Right lobe of liver (tissue), 6 donors: ENCODE measurements around the gene ZNF223. TPM values are rescaled to one million over a fixed set of nuclear protein-coding genes. Genes with fewer than 3 reads are reported as not detected.

Experiments used
- ATAC-seq, 4 donors: fragments of 200-7000 bp; cut with Tn5 transposase; one replicate each; pipeline ENCODE4 v1.9.1; 2020; ENCODE audit warnings: mild to moderate bottlenecking in 4 of 4, moderate library complexity in 4 of 4
- DNase-seq, 3 donors: peaks; one replicate each; pipeline ENCODE4 v3.0.0-alpha.2; 2020
- H3K27ac ChIP-seq, 3 donors: fragments of 200-600 bp; one replicate each; pipeline ENCODE4 v1.8.0; 2022
- H3K27me3 ChIP-seq, 2 donors: fragments of 200-600 bp; one replicate each; pipeline ENCODE4 v1.8.0; 2022
- H3K36me3 ChIP-seq, 4 donors: fragments of 200-600 bp; sonication (generic) in 1 of 4; one replicate each; pipeline versions ENCODE4 v1.5.1 to v1.8.0; 2017 to 2022; ENCODE audit warnings: control low read depth in 1 of 4
- H3K4me1 ChIP-seq, 4 donors: fragments of 200-600 bp; sonication (generic) in 1 of 4; one replicate each; pipeline versions ENCODE4 v1.5.1 to v1.8.0; 2017 to 2022; ENCODE audit warnings: control low read depth in 1 of 4
- H3K4me3 ChIP-seq, 3 donors: fragments of 200-600 bp; one replicate each; pipeline ENCODE4 v1.8.0; 2022
- H3K9me3 ChIP-seq, 4 donors: fragments of 200-600 bp; sonication (generic) in 1 of 4; one replicate each; pipeline versions ENCODE4 v1.5.1 to v1.8.0; 2017 to 2022; ENCODE audit warnings: control low read depth in 1 of 4
- CTCF ChIP-seq, 4 donors: fragments of 200-600 bp in 3 of 4; fragments of 450-650 bp in 1 of 4; IDR thresholded peaks; one replicate each; pipeline versions ENCODE4 v1.5.1 to v1.8.0; 2016 to 2022; ENCODE audit warnings: antibody characterized with exemption in 4 of 4, mild to moderate bottlenecking in 2 of 4
- POLR2A ChIP-seq: fragments of 450-650 bp; IDR thresholded peaks from one replicate; pipeline ENCODE4 v1.6.1; 2017; ENCODE audit warnings: antibody characterized with exemption, mild to moderate bottlenecking
- WGBS: methylation state at CpG from one replicate; pipeline ENCODE4 v1.1.6; 2018; ENCODE audit warnings: low coverage, low lambda C conversion rate; ENCODE audit not compliant: insufficient coverage; ENCODE audit errors: missing lambda C conversion rate; 5-methylcytosine and 5-hydroxymethylcytosine counted together
- intact Hi-C, 2 donors: fragments of 100-400 bp; cut with DNase I; formaldehyde crosslinking; loops; one replicate each; pipeline versions ENCODE4 v1.11.2 to v1.14.1; 2022
- total RNA-seq, 6 experiments: library from RNA; depleted of rRNA in 2 of 6; stranded (reverse); fragments of >200 nt in 2 of 6; fragmentation: NEBNext Ultra II Directional in 3 of 6; extraction: Animal tissue kit (Norgen Biotek cat#: 25700) in 3 of 6; gene quantifications; one replicate each; pipeline versions ENCODE4 v1.1.0 to v1.2.4, GENCODE V29; 2016 to 2023
- donor health status: DM: no; HTN: yes; CAD: no.
- donor health status: DM: no; HTN: no; CAD: no.
- donor health status: DM: no; HTN: no; CAD: no.
- donor health status: DM: no; HTN: yes; CAD: no.
- donor health status: DM: no; HTN: yes; CAD: no.

The ZNF223 gene
- total RNA-seq, 6 experiments from 2014 or later = 0.80 to 2.4 (median 1.7) TPM

- Histone ChIP-seq H3K36me3 (peaks cover 0 to 16% (median 6%) of the 10 kb centered on the region in 4 donors), H3K27ac (peak overlapping the region in 1 of 3 donors; percentile 43), H3K4me1 (no peaks in the 10 kb centered on the region), H3K9me3 (peaks cover 0 to 7% (median 0%) of the 10 kb centered on the region in 4 donors), H3K4me3 (peak overlapping the region; percentile 68 to 86 (median 72)), H3K27me3 (no peaks in the 10 kb centered on the region)
- no peak for DNase-seq
- no peak for ATAC-seq
- no peak for TF ChIP-seq CTCF (IDR thresholded peaks at IDR 0.05)
- WGBS = 37% methylated on average over 4 of the region's 4 CpGs
- intact Hi-C loops = no loop called here
Observed at GRCh38 chr19:44024900-44025216, 27.0 kb upstream of the ZNF223 start.

GRCh38 chr19:44025217-44025936 is 26.5 kb upstream of the ZNF223 start, which contains the start of gene ZNF222:
Gene ZNF222, plus strand, starts transcription at chr19:44025379. Its CDS starts 58 bp downstream, at chr19:44025437.
- WGBS = 2% methylated on average over 24 of the region's 37 CpGs
- no peaks in the 10 kb centered on the region for H3K27me3 ChIP-seq
- H3K4me3 ChIP-seq = peak within 1 kb of the TSS; percentile 68 to 86 (median 72)
- ATAC-seq (peak; percentile 98 to 100 (median 100)), DNase-seq (peak; percentile 84 to 90 (median 89))
- TF ChIP-seq CTCF (IDR thresholded peaks at IDR 0.05) = no peak
- TF ChIP-seq POLR2A = no peak
- H3K4me1 ChIP-seq = no peaks in the 10 kb centered on the region
- peaks cover 0 to 10% (median under 1%) of the 10 kb centered on the region in 4 donors for H3K9me3 ChIP-seq
- intact Hi-C loops = no loop called here
- H3K36me3 ChIP-seq = peaks cover 0 to 22% (median 7%) of the 10 kb centered on the region in 4 donors
- peak within 1 kb of the TSS in 1 of 3 donors; percentile 43 for H3K27ac ChIP-seq

- Histone ChIP-seq H3K9me3 (peaks cover 0 to 19% (median 7%) of the 10 kb centered on the region in 4 donors), H3K27me3 (no peaks in the 10 kb centered on the region), H3K36me3 (peaks cover 0 to 28% (median 11%) of the 10 kb centered on the region in 4 donors), H3K4me1 (no peaks in the 10 kb centered on the region), H3K4me3 (no peak overlapping the region), H3K27ac (no peak overlapping the region)
- DNase-seq = no peak
- intact Hi-C loops = no loop called here
- WGBS = 98% methylated on average over 5 of the region's 6 CpGs
- ATAC-seq = no peak
- TF ChIP-seq CTCF (IDR thresholded peaks at IDR 0.05) (no peak), POLR2A (no peak)
Observed at GRCh38 chr19:44026622-44027021, 25.2 kb upstream of the ZNF223 start.

GRCh38 chr19:44032001-44032610 is 19.7 kb upstream of the ZNF223 start:
- H3K9me3 ChIP-seq = peaks cover 0 to 54% (median 20%) of the 10 kb centered on the region in 4 donors
- ATAC-seq (no peak), DNase-seq (no peak)
- intact Hi-C loops = no loop called here
- no peaks in the 10 kb centered on the region for H3K27me3 ChIP-seq
- TF ChIP-seq CTCF (IDR thresholded peaks at IDR 0.05) (no peak), POLR2A (no peak)
- H3K4me3 ChIP-seq = no peak overlapping the region
- no peaks in the 10 kb centered on the region for H3K4me1 ChIP-seq
- no peak overlapping the region for H3K27ac ChIP-seq
- peaks cover 0 to 35% (median 16%) of the 10 kb centered on the region in 4 donors for H3K36me3 ChIP-seq
- WGBS = 67% methylated on average over 1 of the region's 1 CpG
